Retina (tissue), 1 donor: ENCODE data around the gene TEX13B.

Experiments
- DNase-seq: peaks from one replicate; pipeline ENCODE4 v3.0.0-alpha.2; 2016

The TEX13B gene

DNA sequence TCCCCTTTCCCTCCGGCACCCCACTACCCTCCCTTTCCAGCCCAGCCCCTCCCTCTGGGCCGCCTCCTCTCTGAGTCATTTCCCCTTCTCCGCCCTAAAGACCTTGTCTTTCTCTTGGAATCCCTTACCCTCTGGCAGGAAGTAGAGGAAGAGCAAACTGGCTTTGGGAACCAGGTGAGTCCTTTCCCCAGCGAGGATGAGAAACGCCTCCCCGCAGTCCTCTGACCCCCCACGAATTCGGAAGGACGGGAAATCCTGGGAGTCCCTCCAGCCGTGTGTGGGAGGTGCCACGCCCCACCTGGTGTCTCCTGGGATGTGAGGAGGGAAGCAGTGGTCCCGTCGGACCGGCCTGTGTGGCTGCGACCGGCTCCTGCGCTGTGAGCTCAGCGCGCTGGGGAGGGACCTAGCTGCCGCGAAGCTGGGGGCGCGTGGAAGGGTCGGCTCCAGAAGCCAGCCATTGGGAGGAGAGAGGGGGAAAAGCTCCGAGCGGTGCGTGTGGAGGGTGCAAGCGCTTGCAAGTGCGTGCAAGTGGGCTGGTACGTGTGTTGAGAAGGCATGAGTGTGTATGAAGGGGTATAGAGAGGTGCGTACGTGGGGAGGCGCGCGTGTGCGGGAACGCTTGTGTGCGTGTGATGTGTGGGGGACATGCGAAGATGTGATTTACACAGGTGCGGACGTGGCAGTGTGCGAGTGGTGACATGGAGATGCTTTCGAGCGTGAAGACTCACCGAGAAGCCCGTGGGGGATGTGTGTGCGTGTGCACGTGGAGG is 46.3 kb downstream of the TEX13B start:
- DNase-seq, result peak; percentile 27

DNA sequence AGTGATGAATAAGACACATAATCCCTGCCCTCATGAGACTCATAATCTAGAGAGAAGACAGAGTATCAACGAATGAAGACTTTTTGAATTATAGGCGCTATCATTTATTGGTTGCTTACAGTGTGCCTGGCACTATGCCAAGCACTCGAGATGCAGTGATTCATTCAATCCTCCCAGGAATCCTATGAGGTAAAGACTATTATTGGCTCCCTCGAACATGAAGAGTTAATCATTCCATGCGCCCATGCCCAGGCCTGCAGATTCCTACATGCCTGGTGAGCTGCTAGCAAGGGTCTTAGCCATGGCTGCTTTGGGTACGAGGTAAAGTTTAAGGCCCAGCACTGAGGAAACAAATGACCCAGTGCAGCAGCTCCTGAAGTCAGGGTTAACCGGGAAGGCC is 47.0 kb downstream of the TEX13B start:
- DNase-seq, result no peak

DNA sequence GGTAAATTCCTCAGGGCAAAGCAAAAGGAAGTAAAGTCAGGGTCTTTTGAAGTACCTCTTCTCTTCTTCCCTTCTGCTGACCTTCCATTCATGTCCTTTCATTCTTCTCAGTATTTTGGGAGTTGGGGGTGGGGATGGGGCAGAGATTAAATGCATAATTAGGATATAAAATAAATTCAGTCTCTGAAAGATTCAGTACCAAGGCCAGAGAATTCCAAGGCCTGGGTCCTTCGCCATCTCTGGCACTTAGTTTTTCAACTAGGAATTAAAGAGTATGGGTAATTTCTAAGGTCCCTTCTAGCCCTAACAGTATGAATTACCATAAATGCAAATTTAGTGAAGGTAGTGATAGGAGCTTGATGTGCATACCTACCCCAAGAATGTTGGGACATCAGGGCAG is 47.9 kb downstream of the TEX13B start:
- DNase-seq, result no peak
